ENCODE results near the gene CPEB3.

CPEB3 gene

DNA sequence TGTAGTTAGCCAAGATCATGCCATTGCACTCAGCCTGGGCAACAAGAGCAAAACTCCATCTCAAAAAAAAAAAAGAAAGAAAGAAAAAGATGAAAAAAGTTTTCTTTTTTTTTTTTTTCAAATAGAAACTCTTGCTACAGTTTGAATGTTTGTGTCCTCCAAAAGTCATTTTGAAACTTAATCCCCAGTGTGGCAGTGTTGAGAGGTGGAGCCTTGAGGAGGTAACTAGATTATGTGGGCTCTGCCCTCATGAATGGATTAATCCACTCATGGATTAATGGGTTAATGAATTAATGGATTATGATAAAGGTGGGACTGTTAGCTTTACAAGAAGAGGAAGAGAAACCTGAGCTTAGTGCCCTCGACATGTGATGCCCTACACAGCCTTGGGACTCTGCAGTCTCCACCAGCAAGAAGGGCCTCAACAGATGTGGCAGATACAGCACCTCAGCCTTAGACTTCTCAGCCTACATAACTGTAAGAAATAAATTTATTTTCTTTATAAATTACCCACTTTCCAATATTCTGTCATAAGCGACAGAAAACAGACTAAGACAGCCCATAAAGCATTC is 25.1 kb downstream of the CPEB3 start:
- TF ChIP-seq, protein P1, sequence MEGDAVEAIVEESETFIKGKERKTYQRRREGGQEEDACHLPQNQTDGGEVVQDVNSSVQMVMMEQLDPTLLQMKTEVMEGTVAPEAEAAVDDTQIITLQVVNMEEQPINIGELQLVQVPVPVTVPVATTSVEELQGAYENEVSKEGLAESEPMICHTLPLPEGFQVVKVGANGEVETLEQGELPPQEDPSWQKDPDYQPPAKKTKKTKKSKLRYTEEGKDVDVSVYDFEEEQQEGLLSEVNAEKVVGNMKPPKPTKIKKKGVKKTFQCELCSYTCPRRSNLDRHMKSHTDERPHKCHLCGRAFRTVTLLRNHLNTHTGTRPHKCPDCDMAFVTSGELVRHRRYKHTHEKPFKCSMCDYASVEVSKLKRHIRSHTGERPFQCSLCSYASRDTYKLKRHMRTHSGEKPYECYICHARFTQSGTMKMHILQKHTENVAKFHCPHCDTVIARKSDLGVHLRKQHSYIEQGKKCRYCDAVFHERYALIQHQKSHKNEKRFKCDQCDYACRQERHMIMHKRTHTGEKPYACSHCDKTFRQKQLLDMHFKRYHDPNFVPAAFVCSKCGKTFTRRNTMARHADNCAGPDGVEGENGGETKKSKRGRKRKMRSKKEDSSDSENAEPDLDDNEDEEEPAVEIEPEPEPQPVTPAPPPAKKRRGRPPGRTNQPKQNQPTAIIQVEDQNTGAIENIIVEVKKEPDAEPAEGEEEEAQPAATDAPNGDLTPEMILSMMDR (IDR thresholded peaks at IDR 0.05; ENCODE audit: low read depth, low read length): no peak

DNA sequence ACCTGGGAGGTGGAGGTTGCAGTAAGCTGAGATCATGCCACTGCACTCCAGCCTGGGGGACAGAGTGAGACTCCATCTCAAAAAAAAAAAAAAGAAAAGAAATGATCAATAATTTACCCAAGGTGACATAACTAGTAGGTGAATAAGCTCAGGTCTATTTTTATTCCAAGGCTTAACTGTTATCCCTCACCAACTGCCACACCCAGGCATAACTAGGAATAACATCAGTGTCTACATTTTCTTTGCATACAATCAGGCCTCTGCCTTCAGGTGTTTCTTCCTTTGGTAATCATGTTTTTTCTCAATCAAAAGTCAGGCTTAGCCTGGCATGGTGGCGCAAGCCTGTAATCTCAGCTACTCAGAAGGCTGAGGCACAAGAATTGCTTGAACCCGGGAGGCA is 26.6 kb downstream of the CPEB3 start:
- TF ChIP-seq, protein P1 (IDR thresholded peaks at IDR 0.05; ENCODE audit: low read depth, low read length): no peak
- DNase-seq (ENCODE audit: extremely low read depth, low read depth): no peak

More for the DNA sequence above, 25.1 kb downstream of the CPEB3 start:
- DNase-seq (ENCODE audit: extremely low read depth, low read depth): no peak

DNA sequence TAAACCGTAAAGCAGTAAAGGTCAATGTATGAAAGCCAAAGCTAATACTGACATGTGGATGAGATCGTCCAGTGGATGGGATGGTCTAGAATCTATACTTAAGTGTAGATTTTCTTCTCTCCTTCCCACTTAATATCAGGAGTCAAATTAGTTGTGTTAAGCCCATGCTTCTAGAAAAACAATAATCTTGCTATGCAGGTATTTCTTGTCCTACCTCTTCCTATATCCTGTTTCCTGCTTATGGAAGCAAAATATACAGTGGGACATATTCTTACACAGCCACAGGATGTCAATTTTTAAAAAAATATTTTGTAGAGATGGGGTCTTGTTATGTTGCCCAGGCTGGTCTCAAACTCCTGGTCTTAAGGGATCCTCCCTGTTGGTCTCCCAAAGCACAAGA is 27.5 kb downstream of the CPEB3 start:
- no peak for DNase-seq (ENCODE audit: extremely low read depth, low read depth)
- TF ChIP-seq, protein P1 (IDR thresholded peaks at IDR 0.05; ENCODE audit: low read depth, low read length): no peak

DNA sequence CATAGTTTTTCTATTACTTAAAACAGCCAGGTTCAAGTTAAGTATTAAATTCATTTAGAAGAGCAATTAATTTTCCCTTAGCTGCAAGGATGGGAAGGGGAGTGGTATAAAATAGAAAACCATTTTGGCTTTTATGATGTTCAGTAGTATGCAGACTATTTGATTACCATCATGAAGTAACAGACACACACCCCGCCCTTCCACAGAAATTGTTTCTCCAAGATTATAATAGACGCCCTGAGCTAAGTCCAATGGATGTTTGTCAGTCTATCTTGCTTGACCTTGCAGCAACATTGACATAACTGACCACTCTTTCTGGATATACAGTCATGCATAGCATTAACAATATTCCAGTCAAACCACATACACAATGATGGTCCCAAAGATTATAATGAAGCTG is 42.3 kb downstream of the CPEB3 start:
- DNase-seq (ENCODE audit: extremely low read depth, low read depth): no peak
- TF ChIP-seq, protein P1 (IDR thresholded peaks at IDR 0.05; ENCODE audit: low read depth, low read length): no peak

DNA sequence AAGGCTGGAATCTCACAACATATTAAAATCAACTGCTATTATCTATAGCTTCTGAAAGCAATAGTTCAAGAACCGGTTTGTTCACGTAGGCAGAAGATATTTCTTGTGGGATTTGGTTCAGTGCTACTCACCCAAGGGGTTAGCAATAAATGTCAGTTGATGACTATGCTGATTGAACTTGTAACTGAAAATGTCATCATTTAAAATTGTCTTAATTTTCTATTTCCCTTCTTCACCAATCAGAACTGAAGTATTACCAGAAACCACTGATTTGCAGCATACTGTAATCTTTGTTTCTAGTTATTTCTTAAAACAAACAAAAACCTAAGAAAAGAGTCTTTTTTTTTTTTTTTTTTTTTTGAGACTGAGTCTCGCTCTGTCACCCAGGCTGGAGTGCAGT is 46.1 kb downstream of the CPEB3 start:
- TF ChIP-seq, protein P1 (IDR thresholded peaks at IDR 0.05; ENCODE audit: low read depth, low read length): no peak
- DNase-seq (ENCODE audit: extremely low read depth, low read depth): no peak

DNA sequence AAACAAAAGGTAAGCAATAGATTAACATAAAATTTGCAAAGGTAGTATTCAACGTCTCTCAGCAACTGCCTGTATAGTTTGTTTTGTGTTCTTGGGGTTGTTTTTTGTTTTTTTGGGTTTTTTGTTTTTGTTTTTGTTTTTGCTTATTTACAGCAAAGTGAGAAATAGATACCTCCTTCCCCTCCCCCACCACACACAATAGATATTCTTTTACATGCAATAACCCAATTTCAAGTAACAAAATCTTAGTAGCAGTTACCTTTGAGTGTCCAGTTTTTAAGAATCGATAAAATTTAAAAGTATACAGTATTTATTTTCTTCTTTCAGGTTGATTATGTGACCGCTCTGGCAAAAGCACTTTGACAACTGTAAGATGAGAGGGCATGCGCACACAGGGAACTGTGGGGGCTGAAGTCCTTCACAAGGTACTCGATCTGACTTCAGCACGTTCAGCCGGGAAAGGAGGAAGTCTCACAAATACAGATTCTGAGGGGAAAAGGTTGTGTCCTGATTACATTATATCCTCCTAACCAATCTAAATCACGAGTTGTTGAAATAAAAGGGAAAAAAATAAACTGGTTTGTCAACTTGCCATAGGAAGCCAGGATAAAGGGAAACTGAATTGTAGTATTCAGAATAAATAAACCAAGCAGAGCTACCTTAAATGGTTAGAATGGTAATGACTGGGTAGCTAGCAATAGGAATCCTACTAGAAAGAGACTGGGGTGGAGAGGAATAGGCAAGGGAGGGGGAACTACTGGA is 47.8 kb downstream of the CPEB3 start:
- TF ChIP-seq, protein P1 (IDR thresholded peaks at IDR 0.05; ENCODE audit: low read depth, low read length): no peak
- DNase-seq (ENCODE audit: extremely low read depth, low read depth): no peak

DNA sequence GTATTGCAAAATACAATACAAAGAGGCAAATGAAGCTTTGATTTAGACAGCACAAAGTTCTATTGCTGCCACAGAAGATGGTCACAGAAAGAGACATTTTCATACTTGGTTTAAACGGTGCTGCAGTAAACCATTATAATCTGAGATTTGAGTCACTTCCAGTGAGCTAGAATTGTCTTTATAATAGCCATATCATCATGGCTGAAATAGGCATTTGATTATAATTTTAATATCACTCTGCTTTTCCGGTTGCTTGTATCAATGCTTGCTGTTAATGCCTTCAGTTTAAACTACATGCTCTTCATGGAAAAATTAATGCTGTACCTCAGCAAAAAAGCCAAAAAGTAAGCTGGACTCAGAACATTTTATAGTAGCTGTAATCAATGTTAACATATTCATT is 48.5 kb downstream of the CPEB3 start:
- DNase-seq (ENCODE audit: extremely low read depth, low read depth): no peak
- TF ChIP-seq, protein P1 (IDR thresholded peaks at IDR 0.05; ENCODE audit: low read depth, low read length): no peak

All from AG09319 (cell line).